Renal cortex interstitium (tissue), 11 donors: ENCODE measurements around the gene TMEM182. TPM values are rescaled to one million over a fixed set of nuclear protein-coding genes. Genes with fewer than 3 reads are reported as not detected.
A peak's percentile ranks its signal among the peaks of the same experiment; 100 is the strongest.

Experiments used
- DNase-seq, 11 donors: peaks; one replicate each; pipeline ENCODE4 v3.0.0-alpha.2; 2013; ENCODE audit warnings: low read depth in 9 of 11, low spot score in 4 of 11; ENCODE audit errors: extremely low read depth in 1 of 11
- polyA plus RNA-seq, 3 donors: library from polyadenylated mRNA; unstranded; fragments of 120-200 nt; gene quantifications; one replicate each; pipeline ENCODE4 v1.2.1, GENCODE V29; 2013; ENCODE audit not compliant: insufficient read length in 3 of 3

Gene TMEM182
- polyA plus RNA-seq, 3 donors = 6.8 to 8.8 (median 7.0) TPM

DNA sequence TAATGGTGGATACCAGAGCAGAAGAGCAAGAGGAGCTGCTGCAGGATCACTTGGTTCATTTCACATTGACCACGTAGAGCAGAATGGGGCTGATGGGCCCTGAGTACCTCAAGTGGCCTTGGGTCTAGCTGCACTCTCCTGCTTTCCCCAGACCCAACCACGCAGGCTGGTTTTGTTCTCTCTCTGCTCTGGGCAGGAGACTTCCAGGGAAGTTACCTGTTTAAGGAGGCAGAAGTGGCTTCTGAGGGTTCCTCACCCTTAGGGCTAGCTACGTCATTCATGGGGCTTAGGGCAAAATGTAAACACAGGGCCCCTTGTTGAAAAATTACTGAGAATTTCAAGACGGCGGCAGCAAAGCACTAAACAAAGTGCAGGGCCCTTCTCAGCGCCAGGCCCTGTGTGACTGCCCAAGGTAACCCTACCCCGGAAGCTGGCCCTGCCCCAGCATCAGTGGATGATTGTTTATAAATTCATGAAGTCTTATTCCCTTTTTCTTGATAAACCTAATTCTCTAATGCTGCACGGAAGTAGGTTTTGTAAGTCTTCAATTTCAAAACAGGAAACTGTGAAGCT, 75.9 kb downstream of the TMEM182 start:
- DNase-seq = no peak

DNA sequence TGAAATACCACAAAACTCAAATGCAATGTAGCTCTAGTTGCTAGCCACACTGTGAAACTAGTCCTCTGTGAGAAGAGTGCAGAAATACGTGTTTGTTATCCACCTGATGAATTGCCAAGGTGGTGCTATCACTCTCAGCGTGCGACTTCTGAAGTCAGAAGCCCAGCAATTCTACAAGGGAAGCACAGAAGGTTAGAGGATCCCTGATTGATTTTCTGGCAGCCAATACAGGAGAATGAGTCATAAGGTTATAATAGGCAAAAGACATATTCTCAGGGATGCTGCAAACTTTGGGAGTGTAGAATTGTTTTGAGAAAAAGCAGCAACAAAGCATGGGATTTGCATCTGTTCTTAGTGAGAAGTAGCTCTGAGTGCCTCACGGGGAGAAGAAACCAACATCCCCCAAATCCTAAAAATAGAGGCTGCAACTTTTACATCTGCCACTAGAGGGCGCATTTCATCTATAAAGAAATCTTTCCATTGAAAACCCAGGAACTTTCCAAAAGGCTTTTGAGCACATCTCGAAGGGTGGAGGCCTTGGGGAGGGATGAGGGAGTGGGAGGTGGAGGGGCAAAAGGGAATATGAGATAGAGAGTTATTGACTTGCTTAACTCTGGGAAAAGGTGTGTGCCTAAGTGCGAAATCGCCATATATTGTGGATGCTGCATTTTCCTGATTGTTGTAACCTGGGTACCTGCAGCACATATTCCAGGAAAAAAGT, 78.0 kb downstream of the TMEM182 start:
- peak in 3 of 11 donors; percentile 24 to 53 (median 32) for DNase-seq

DNA sequence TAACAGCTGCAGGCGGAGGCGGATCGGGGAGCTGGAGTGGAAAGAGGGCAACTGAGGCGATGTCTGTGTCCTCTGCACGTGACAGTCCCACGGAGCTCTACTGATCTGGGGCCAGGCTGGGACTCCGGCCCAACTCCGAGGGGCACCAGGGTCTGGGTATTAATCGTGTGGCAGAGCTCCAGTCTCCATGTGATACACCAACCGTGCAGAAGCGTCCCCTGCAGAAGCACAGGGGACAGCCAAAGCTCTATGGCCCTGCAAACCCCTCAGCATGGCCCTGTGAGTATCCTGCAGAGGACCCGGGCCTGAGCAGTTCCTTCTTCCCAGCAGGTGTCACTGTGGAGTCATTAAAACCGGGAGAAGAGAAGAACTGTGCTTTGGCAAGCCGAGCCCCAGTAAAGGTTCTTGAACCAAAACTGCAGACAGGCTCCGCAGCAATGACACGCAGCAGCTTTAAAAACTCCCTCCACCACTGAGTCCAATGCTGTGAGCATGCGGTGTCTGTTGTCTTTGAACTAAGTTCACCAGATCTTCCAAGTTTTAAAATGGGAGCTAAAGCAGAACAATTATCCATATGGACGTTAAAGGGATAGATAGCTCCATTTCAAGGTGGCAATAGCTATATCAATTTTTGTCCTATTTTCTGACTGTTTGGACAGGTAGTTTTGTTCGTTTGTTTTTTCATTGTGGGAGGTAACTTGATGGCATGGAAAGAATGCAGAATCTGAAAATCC, 79.4 kb downstream of the TMEM182 start:
- peak in 8 of 11 donors; percentile 43 to 62 (median 48) for DNase-seq

DNA sequence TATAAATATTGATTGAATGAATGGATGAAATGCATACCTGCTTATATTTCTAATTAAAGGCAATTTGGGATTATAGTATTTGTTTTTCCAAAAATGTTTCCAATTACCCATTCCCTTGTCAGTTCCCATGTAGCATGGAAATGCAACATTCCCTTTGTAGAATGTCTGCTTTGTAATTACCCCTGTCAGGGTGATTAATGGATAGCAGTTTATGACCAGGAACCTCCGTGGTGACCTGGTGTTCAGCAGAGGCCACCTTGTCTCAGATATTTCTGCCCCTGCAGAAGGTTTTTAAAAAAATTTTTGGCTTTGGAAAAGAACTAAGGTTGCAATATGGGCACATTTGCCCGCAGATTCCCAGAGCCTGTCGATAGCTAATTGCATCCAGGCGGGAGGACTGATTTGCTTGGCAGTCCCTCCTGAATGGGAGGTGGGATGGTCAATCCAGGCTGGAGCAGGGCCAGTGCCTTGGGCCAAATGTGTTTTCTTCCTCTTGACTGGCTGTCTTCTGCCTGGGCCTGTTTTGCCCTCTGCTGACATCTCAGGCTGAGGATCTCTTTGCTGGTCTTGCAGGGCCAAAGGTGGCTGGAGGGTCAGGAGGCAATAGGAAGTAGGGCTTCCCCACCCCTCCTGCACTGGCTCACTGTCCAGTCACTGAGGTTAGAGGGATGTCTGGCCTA, 82.1 kb downstream of the TMEM182 start:
- peak in 5 of 11 donors; percentile 12 to 59 (median 32) for DNase-seq

DNA sequence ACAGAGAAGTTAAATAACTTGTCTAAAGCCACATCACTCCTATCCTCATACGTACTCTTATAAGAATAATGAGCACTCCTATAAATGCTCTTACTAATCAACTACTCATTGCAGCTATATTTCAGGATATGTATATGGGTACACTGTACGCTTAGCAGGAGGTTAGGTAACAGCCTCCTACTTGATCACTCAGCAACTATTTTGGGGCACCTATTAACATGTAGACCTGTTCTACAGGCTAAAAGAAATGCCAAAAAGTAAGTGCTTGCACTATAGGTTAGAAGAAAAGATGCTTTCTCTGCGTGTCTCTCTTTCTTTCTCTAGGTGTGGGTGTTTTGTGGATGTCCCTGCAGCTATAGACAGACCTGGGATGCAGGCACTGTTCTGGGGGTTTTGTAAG, 83.1 kb downstream of the TMEM182 start:
- DNase-seq = no peak

DNA sequence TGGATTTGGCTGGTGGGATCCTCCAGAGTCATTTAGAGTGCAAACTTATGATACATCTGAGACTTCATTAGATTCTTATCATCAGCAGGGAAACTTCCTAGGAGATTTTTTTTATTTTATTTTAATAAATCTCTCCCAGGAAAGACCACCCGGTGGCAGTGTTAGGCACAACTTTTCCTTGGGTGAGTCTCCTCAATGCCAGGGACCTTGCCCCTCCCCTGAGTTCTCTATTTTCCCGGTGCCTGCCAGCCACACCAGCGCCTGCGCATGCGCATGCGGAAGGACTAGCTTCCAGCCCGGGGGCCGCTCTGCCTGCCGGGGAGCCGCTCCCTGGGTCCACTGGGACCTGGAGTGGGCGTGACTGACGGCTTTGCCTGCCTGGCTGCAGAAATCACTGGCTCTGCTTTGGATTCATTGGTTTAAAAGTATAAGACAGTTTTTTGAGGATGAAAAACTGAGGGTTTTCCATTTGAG, 86.6 kb downstream of the TMEM182 start:
- peak; percentile 53 to 89 (median 77) for DNase-seq

DNA sequence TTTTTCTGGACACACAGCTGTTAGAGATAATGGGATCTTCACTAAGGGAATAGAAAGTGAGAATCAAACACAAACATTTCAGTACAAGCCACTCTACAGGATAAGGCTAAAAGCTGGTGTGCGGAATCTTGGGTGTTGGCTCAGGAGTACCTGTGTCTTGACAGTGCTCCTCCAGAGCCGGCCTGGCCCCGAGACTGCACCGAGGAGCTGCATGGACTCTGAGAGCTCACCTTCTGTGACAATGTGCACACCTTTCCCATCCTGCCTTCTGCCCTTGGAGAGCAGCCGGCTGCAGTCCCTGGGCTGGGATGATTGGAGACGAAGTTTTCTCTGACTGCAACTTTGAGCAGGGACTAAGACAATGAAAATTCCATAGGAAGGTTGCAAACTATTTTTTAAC, 89.1 kb downstream of the TMEM182 start:
- no peak for DNase-seq

DNA sequence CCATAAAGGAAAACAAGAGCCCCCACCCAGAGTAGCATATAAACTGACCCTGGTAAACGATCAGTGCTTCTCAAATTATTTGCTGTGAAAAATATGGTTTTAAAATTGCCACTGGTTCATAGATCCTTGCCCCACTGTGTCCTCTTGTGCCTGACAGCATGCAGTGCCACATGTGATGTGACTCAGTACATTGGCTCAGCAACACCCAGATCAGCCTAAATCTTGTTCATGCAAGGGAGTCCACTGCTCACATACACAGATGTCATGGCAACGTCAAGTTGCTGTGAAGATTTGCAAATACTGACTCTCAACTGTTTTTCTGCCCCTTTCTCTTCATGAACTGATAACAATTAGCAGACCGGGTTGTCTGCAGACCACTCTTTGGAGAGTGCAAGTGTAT, 91.0 kb downstream of the TMEM182 start:
- no peak for DNase-seq

Other genes with a start within 250 kb of the TMEM182 start
- gene SLC9A2, start 142.5 kb upstream of the TMEM182 start, polyA plus RNA-seq = 1 to 10 TPM; 4.6 to 7.5 (median 4.7) TPM